WERI-Rb-1 (cell line): ENCODE measurements around the gene MTMR12.
A peak's percentile ranks its signal among the peaks of the same experiment; 100 is the strongest.

Experiments used
- DNase-seq: peaks from one replicate; pipeline ENCODE4 v3.0.0-alpha.2; 2020
- H3K27ac ChIP-seq: fragments of 250-450 bp; sonication (Bioruptor Pico); 2 replicates; pipeline ENCODE4 v1.5.1; 2020; ENCODE audit warnings: mild to moderate bottlenecking, moderate library complexity
- H3K27me3 ChIP-seq: fragments of 250-450 bp; sonication (Bioruptor Pico); 2 replicates; pipeline ENCODE4 v1.5.1; 2021; ENCODE audit warnings: mild to moderate bottlenecking, low read depth, moderate library complexity; ENCODE audit not compliant: insufficient read depth, severe bottlenecking
- H3K36me3 ChIP-seq: fragments of 250-450 bp; sonication (Bioruptor Pico); 2 replicates; pipeline ENCODE4 v1.5.1; 2020; ENCODE audit warnings: mild to moderate bottlenecking, moderate library complexity
- H3K4me3 ChIP-seq: 2 replicates; pipeline ENCODE4 v1.5.1; 2011; ENCODE audit warnings: low read depth, mild to moderate bottlenecking, control low read depth, low read length
- H3K9me3 ChIP-seq: fragments of 250-450 bp; sonication (Bioruptor Pico); 2 replicates; pipeline ENCODE4 v1.5.1; 2021; ENCODE audit warnings: mild to moderate bottlenecking, moderate library complexity; ENCODE audit not compliant: severe bottlenecking
- TF ChIP-seq, protein P1 (sequence below): IDR thresholded peaks from 2 replicates; pipeline ENCODE4 v1.5.1; 2011; ENCODE audit warnings: low read depth, mild to moderate bottlenecking, control low read depth, inconsistent platforms, low read length

Gene MTMR12, protein sequence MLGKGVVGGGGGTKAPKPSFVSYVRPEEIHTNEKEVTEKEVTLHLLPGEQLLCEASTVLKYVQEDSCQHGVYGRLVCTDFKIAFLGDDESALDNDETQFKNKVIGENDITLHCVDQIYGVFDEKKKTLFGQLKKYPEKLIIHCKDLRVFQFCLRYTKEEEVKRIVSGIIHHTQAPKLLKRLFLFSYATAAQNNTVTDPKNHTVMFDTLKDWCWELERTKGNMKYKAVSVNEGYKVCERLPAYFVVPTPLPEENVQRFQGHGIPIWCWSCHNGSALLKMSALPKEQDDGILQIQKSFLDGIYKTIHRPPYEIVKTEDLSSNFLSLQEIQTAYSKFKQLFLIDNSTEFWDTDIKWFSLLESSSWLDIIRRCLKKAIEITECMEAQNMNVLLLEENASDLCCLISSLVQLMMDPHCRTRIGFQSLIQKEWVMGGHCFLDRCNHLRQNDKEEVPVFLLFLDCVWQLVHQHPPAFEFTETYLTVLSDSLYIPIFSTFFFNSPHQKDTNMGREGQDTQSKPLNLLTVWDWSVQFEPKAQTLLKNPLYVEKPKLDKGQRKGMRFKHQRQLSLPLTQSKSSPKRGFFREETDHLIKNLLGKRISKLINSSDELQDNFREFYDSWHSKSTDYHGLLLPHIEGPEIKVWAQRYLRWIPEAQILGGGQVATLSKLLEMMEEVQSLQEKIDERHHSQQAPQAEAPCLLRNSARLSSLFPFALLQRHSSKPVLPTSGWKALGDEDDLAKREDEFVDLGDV

DNA sequence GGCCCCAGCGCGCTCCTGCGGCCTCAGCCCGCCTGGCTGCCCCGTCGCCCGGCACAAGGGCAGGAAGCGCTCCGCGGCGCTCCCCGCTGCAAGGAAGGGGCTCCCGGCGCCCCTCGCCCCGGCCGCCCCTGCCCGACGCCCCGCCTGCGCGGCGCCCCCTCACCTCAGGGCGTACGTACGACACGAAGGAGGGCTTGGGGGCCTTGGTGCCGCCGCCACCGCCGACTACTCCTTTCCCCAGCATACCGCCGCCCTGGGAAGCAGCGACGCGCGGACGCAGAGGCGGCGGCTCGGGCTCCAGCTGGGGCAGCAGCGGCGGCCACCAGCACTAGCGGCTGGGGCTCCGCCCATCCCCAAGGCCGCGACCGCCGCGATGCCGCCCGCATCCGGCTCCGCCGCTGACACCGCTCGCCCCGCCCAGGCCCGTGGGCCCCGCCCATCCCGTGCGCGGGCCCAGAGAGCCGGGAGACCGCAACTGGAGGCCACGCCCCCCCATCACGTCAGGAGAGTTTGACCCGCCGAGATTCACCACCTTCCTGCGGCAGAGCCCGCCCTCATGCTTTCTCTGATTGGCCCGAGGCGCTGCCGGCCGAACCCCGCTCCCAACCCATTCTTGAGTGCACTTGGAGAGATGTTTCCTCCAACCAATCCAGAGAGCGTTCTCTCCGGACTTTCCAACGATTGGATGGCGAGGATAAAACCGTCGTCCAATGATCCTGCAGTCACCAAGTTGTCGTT, at the start of gene MTMR12:
MTMR12 (minus strand) TSS at position 345 of the 738 bp plus-strand sequence; CDS start at position 244, 101 bp downstream.
- peak within 1 kb of the TSS; percentile 87 for H3K4me3 ChIP-seq
- no peaks in the 10 kb centered on the region for H3K27me3 ChIP-seq
- no peaks in the 10 kb centered on the region; the same call in 1 of the 2 replicates for H3K36me3 ChIP-seq
- DNase-seq, result peak; percentile 100
- TF ChIP-seq, protein P1, sequence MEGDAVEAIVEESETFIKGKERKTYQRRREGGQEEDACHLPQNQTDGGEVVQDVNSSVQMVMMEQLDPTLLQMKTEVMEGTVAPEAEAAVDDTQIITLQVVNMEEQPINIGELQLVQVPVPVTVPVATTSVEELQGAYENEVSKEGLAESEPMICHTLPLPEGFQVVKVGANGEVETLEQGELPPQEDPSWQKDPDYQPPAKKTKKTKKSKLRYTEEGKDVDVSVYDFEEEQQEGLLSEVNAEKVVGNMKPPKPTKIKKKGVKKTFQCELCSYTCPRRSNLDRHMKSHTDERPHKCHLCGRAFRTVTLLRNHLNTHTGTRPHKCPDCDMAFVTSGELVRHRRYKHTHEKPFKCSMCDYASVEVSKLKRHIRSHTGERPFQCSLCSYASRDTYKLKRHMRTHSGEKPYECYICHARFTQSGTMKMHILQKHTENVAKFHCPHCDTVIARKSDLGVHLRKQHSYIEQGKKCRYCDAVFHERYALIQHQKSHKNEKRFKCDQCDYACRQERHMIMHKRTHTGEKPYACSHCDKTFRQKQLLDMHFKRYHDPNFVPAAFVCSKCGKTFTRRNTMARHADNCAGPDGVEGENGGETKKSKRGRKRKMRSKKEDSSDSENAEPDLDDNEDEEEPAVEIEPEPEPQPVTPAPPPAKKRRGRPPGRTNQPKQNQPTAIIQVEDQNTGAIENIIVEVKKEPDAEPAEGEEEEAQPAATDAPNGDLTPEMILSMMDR, result no peak
- no peaks in the 10 kb centered on the region for H3K9me3 ChIP-seq
- H3K27ac ChIP-seq, result peak within 1 kb of the TSS; percentile 84

DNA sequence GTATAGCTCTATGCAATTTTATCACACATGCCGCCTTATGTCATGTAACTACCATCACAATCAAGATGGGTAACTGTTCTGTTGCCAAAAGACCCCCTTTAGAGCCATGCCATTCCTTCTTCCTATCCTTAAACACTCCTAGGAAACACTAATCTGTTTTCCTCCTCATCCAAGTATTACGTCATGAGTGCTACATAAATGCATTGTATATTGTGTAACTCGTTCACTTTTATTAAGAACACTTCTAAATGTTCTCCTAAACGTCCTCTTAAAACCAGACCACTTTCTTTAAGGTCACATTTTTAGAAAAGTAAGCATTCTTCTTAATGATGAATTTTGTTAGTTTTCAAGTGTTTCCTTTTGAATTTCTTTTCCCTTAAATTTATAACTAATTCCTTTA, 49.8 kb upstream of the MTMR12 start:
- Histone ChIP-seq H3K27me3 (no peaks in the 10 kb centered on the region), H3K9me3 (no peaks in the 10 kb centered on the region), H3K27ac (no peak overlapping the region), H3K4me3 (no peak overlapping the region), H3K36me3 (peaks cover 60% of the 10 kb centered on the region)
- TF ChIP-seq, protein P1, result no peak
- DNase-seq, result no peak

DNA sequence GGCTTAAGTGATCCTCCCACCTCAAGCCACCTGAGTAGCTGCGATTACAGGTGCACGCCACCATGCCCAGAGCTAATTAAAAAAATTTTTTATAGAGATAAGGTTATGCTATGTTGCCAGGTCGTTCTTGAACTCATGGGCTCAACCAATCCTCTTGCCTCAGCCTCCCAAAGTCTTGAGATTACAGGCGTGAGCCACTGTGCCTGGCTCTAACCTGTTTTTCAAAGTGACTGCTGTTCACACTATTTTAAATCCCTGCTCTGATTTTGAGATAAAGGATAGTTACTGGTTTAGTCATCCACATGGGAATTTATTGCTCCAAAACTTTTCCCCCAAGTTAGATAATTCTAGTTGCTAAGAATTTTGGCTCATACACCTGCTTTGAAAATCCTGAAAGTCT, 48.2 kb upstream of the MTMR12 start:
- Histone ChIP-seq H3K9me3 (no peaks in the 10 kb centered on the region), H3K27ac (no peak overlapping the region), H3K36me3 (peaks cover 64% of the 10 kb centered on the region), H3K4me3 (no peak overlapping the region), H3K27me3 (no peaks in the 10 kb centered on the region)
- TF ChIP-seq, protein P1, result no peak
- no peak for DNase-seq

DNA sequence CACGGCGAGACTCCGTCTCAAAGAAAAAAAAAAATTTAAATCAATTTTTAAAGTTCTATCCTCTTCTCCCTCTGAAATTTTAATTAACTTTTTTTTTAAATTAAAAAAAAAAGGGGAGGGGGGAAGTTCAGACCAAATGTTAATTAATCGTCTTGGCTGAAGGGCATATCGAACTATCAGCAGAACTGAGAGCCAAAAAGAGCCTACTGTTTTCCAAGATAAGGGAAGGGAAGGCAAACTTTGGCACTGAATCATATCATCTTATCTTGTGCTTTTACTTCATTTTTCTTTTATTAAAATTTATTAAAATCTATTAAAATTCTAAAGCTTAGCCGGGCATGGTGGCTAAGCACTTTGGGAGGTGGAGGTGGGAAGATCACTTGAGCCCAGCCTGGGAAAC, 45.9 kb upstream of the MTMR12 start:
- TF ChIP-seq, protein P1, result no peak
- Histone ChIP-seq H3K9me3 (no peaks in the 10 kb centered on the region), H3K27me3 (no peaks in the 10 kb centered on the region), H3K4me3 (no peak overlapping the region), H3K36me3 (peaks cover 60% of the 10 kb centered on the region), H3K27ac (no peak overlapping the region)
- DNase-seq, result no peak

DNA sequence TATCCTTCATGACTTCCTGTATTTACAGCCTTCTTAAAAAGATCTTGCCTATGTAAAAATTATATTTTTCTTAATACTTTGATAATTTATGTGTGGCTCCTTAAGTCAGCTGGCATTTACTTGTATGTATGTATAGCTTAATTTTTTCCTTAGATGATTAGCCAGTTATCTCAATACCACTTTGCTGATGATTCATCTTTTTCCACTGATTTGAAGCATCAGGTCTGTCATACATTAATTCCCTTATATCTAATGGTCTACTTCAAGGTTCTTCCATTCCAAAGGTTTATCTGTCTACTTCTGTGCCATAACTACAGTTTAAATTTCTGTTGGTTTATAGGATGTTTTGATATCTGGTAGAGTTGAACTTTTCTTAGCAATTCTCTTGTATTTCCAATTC, 44.9 kb upstream of the MTMR12 start:
- TF ChIP-seq, protein P1, result no peak
- Histone ChIP-seq H3K27ac (no peak overlapping the region), H3K9me3 (no peaks in the 10 kb centered on the region), H3K36me3 (peaks cover 51% of the 10 kb centered on the region), H3K4me3 (no peak overlapping the region), H3K27me3 (no peaks in the 10 kb centered on the region)
- DNase-seq, result no peak
